ENCODE measurements around the gene GALNT11.
A peak's percentile ranks its signal among the peaks of the same experiment; 100 is the strongest.

Gene GALNT11

GRCh38 chr7:152076324-152076821, 50.9 kb downstream of the GALNT11 start:
- Histone ChIP-seq H3F3A (ENCODE audit: insufficient read depth, low read length) (no peaks in the 10 kb centered on the region), H3K4me3 (ENCODE audit: low read depth, low read length, poor library complexity, severe bottlenecking) (no peak overlapping the region), H3K36me3 (ENCODE audit: insufficient read depth, low read length) (no peaks in the 10 kb centered on the region), H3K9me2 (ENCODE audit: low read depth, low read length) (no peaks in the 10 kb centered on the region), H3K27ac (ENCODE audit: low read depth, low read length, poor library complexity, severe bottlenecking) (no peak overlapping the region), H3K9ac (ENCODE audit: low read length) (no peak overlapping the region), H3K79me2 (ENCODE audit: insufficient read depth, low read length) (no peaks in the 10 kb centered on the region), H3K9me3 (ENCODE audit: low read length) (no peaks in the 10 kb centered on the region), H3K4me2 (ENCODE audit: low read length) (no peak overlapping the region), H3K27me3 (ENCODE audit: insufficient read depth, low read length) (no peaks in the 10 kb centered on the region), H2AFZ (ENCODE audit: low read length) (no peak overlapping the region), H3K4me1 (ENCODE audit: insufficient read depth, low read length, severe bottlenecking) (no peaks in the 10 kb centered on the region), H4K20me1 (ENCODE audit: insufficient read depth, low read length) (no peaks in the 10 kb centered on the region)
- TF ChIP-seq EZH2 (IDR thresholded peaks at IDR 0.05; ENCODE audit: borderline replicate concordance, low read length) (no peak), CTCF (IDR thresholded peaks at IDR 0.05; ENCODE audit: low read length) (peak; percentile 90)

- H3K9me2 ChIP-seq (ENCODE audit: low read depth, low read length), result no peaks in the 10 kb centered on the region
- no peak overlapping the region for H3K4me2 ChIP-seq (ENCODE audit: low read length)
- no peaks in the 10 kb centered on the region for H3K27me3 ChIP-seq (ENCODE audit: insufficient read depth, low read length)
- no peaks in the 10 kb centered on the region for H4K20me1 ChIP-seq (ENCODE audit: insufficient read depth, low read length)
- no peak overlapping the region for H3K9ac ChIP-seq (ENCODE audit: low read length)
- H3F3A ChIP-seq (ENCODE audit: insufficient read depth, low read length), result no peaks in the 10 kb centered on the region
- TF ChIP-seq CTCF (IDR thresholded peaks at IDR 0.05; ENCODE audit: low read length) (no peak), EZH2 (IDR thresholded peaks at IDR 0.05; ENCODE audit: borderline replicate concordance, low read length) (no peak)
- no peaks in the 10 kb centered on the region for H3K36me3 ChIP-seq (ENCODE audit: insufficient read depth, low read length)
- no peak overlapping the region for H2AFZ ChIP-seq (ENCODE audit: low read length)
- H3K9me3 ChIP-seq (ENCODE audit: low read length), result no peaks in the 10 kb centered on the region
- no peak overlapping the region for H3K27ac ChIP-seq (ENCODE audit: low read depth, low read length, poor library complexity, severe bottlenecking)
- no peaks in the 10 kb centered on the region for H3K4me1 ChIP-seq (ENCODE audit: insufficient read depth, low read length, severe bottlenecking)
- no peaks in the 10 kb centered on the region for H3K79me2 ChIP-seq (ENCODE audit: insufficient read depth, low read length)
- H3K4me3 ChIP-seq (ENCODE audit: low read depth, low read length, poor library complexity, severe bottlenecking), result no peak overlapping the region
Observed at GRCh38 chr7:152076940-152077933, 51.8 kb downstream of the GALNT11 start.

- Histone ChIP-seq H3K36me3 (ENCODE audit: insufficient read depth, low read length) (no peaks in the 10 kb centered on the region), H4K20me1 (ENCODE audit: insufficient read depth, low read length) (no peaks in the 10 kb centered on the region), H3K4me3 (ENCODE audit: low read depth, low read length, poor library complexity, severe bottlenecking) (no peak overlapping the region), H3K27me3 (ENCODE audit: insufficient read depth, low read length) (no peaks in the 10 kb centered on the region), H3K27ac (ENCODE audit: low read depth, low read length, poor library complexity, severe bottlenecking) (no peak overlapping the region), H3K4me1 (ENCODE audit: insufficient read depth, low read length, severe bottlenecking) (no peaks in the 10 kb centered on the region), H3F3A (ENCODE audit: insufficient read depth, low read length) (no peaks in the 10 kb centered on the region), H3K4me2 (ENCODE audit: low read length) (no peak overlapping the region), H3K9me2 (ENCODE audit: low read depth, low read length) (no peaks in the 10 kb centered on the region), H2AFZ (ENCODE audit: low read length) (no peak overlapping the region), H3K9me3 (ENCODE audit: low read length) (no peaks in the 10 kb centered on the region), H3K9ac (ENCODE audit: low read length) (no peak overlapping the region), H3K79me2 (ENCODE audit: insufficient read depth, low read length) (no peaks in the 10 kb centered on the region)
- TF ChIP-seq EZH2 (IDR thresholded peaks at IDR 0.05; ENCODE audit: borderline replicate concordance, low read length), result no peak
Observed at GRCh38 chr7:152078025-152078424, 52.6 kb downstream of the GALNT11 start.

Measured in OCI-LY1 (cell line).